ENCODE results near the gene SKIC8.

SKIC8 gene

GRCh38 chr15:78264304-78265136 is 34.9 kb downstream of the SKIC8 start, which contains the start of gene DNAJA4:
Gene DNAJA4 (plus strand): TSS chr15:78264562. CDS start chr15:78264764, 202 bp downstream.
- TF ChIP-seq SIN3A (IDR thresholded peaks at IDR 0.05; ENCODE audit: borderline replicate concordance, insufficient read depth, low read length): no peak
- TF ChIP-seq FOXP2 (optimal IDR thresholded peaks at IDR 0.05; ENCODE audit: borderline replicate concordance, extremely low read depth, extremely low read length, insufficient read depth): no peak
- TF ChIP-seq TAF1 (IDR thresholded peaks at IDR 0.05; ENCODE audit: borderline replicate concordance, insufficient read depth, low read length): no peak
- TF ChIP-seq POLR2AphosphoS5 (IDR thresholded peaks at IDR 0.05; ENCODE audit: low read depth, low read length): no peak
- TF ChIP-seq REST (IDR thresholded peaks at IDR 0.05; ENCODE audit: insufficient read depth in 1 of 2, low read depth in 2 of 2, low read length in 2 of 2): no peak

GRCh38 chr15:78263907-78264303 is 35.5 kb downstream of the SKIC8 start:
- TF ChIP-seq SIN3A (IDR thresholded peaks at IDR 0.05; ENCODE audit: borderline replicate concordance, insufficient read depth, low read length): no peak
- no peak for TF ChIP-seq TAF1 (IDR thresholded peaks at IDR 0.05; ENCODE audit: borderline replicate concordance, insufficient read depth, low read length)
- TF ChIP-seq REST (IDR thresholded peaks at IDR 0.05; ENCODE audit: insufficient read depth in 1 of 2, low read depth in 2 of 2, low read length in 2 of 2): no peak
- no peak for TF ChIP-seq FOXP2 (optimal IDR thresholded peaks at IDR 0.05; ENCODE audit: borderline replicate concordance, extremely low read depth, extremely low read length, insufficient read depth)
- TF ChIP-seq POLR2AphosphoS5 (IDR thresholded peaks at IDR 0.05; ENCODE audit: low read depth, low read length): no peak

- TF ChIP-seq TAF1 (IDR thresholded peaks at IDR 0.05; ENCODE audit: borderline replicate concordance, insufficient read depth, low read length) (no peak), REST (IDR thresholded peaks at IDR 0.05; ENCODE audit: insufficient read depth in 1 of 2, low read depth in 2 of 2, low read length in 2 of 2) (no peak), POLR2AphosphoS5 (IDR thresholded peaks at IDR 0.05; ENCODE audit: low read depth, low read length) (no peak), FOXP2 (optimal IDR thresholded peaks at IDR 0.05; ENCODE audit: borderline replicate concordance, extremely low read depth, extremely low read length, insufficient read depth) (no peak), SIN3A (IDR thresholded peaks at IDR 0.05; ENCODE audit: borderline replicate concordance, insufficient read depth, low read length) (no peak)
Observed at GRCh38 chr15:78263351-78263781, 36.0 kb downstream of the SKIC8 start.

GRCh38 chr15:78261062-78261461 is 38.3 kb downstream of the SKIC8 start:
- no peak for TF ChIP-seq REST (IDR thresholded peaks at IDR 0.05; ENCODE audit: insufficient read depth in 1 of 2, low read depth in 2 of 2, low read length in 2 of 2)
- no peak for TF ChIP-seq TAF1 (IDR thresholded peaks at IDR 0.05; ENCODE audit: borderline replicate concordance, insufficient read depth, low read length)
- TF ChIP-seq SIN3A (IDR thresholded peaks at IDR 0.05; ENCODE audit: borderline replicate concordance, insufficient read depth, low read length): no peak
- TF ChIP-seq POLR2AphosphoS5 (IDR thresholded peaks at IDR 0.05; ENCODE audit: low read depth, low read length): no peak
- TF ChIP-seq FOXP2 (optimal IDR thresholded peaks at IDR 0.05; ENCODE audit: borderline replicate concordance, extremely low read depth, extremely low read length, insufficient read depth): no peak

Measured in PFSK-1 (cell line).